Spleen (tissue), 7 donors: ENCODE data around the gene CDH15.

ENCODE experiments used
- POLR2AphosphoS5 ChIP-seq, 3 donors: sonication (generic); formaldehyde crosslinking; IDR thresholded peaks; one replicate each; pipeline ENCODE4 v1.5.1; 2017; ENCODE audit warnings: antibody characterized with exemption in 3 of 3
- TF ChIP-seq, protein P1 (sequence below), 11 experiments: fragments of 200-600 bp in 7 of 11; fragments of 450-650 bp in 4 of 11; sonication (generic) in 4 of 11; IDR thresholded peaks in 8 of 11; conservative IDR thresholded peaks in 3 of 11; 1 replicate in 7 of 11; 2 replicates in 4 of 11; pipeline versions ENCODE4 v1.4.0 to v1.8.0; 2016 to 2021; ENCODE audit warnings: antibody characterized with exemption in 11 of 11, inconsistent platforms in 4 of 11, mild to moderate bottlenecking in 1 of 11
- donor health status: DM: no; HTN: no; CAD: no; lungs with moderate emphysema.
- donor health status: DM: no; HTN: no; CAD: no.
- donor health status: DM: no; HTN: no; CAD: no.

DNA sequence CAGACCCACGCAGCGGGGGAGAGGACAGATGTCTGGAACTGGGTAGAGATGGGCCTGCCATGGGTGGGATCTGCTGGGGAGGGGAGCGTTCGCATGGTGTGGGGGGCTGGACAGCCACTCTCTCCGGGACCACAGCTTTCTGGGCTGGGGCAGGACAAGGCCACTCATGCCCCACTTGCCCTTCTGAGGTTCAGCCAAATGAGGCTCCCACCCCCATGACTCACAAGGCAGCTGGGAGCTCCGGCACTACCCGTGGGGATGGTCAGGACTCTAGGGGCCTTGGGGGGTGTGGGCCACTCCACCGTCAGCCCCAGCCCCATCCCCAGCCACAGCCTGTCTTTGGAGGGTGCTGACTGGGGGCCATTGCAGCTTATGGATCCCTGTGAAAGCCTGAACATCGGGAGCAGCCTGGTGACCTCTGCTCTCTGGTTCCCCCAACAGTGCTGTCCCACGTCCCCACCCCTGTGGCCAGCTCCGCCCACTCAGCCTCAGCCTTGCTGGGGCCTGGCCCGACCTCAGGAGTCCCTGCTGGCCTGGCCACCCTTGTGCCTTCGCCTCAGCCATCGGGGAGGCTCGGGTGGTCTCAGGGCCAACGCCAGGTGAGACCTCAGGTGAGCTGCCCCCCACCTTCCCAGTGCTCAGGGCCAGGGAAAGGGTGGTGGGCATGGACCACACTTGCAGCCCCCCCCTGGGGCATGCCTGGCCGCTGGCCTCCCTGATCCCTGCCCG lies 4.7 kb upstream of the CDH15 start:
- TF ChIP-seq, protein P1, sequence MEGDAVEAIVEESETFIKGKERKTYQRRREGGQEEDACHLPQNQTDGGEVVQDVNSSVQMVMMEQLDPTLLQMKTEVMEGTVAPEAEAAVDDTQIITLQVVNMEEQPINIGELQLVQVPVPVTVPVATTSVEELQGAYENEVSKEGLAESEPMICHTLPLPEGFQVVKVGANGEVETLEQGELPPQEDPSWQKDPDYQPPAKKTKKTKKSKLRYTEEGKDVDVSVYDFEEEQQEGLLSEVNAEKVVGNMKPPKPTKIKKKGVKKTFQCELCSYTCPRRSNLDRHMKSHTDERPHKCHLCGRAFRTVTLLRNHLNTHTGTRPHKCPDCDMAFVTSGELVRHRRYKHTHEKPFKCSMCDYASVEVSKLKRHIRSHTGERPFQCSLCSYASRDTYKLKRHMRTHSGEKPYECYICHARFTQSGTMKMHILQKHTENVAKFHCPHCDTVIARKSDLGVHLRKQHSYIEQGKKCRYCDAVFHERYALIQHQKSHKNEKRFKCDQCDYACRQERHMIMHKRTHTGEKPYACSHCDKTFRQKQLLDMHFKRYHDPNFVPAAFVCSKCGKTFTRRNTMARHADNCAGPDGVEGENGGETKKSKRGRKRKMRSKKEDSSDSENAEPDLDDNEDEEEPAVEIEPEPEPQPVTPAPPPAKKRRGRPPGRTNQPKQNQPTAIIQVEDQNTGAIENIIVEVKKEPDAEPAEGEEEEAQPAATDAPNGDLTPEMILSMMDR (IDR thresholded peaks at IDR 0.05 in 8 of 11, conservative IDR thresholded peaks at IDR 0.05 in 3 of 11), result no peak
- no peak for TF ChIP-seq POLR2AphosphoS5 (IDR thresholded peaks at IDR 0.05)
